ENCODE results near the gene MAP4K5.
"Not testable (repeated sequence)": the region's sequence is repeated elsewhere in the genome, so short reads cannot be mapped to it uniquely, and the experiment has no call there.

The MAP4K5 gene

GRCh38 chr14:50532502-50533240 is at the start of gene MAP4K5:
TSS of gene MAP4K5 (minus strand) at chr14:50532569. CDS start at chr14:50532049, 520 bp downstream.
- DNase-seq: peak; percentile 96

DNA sequence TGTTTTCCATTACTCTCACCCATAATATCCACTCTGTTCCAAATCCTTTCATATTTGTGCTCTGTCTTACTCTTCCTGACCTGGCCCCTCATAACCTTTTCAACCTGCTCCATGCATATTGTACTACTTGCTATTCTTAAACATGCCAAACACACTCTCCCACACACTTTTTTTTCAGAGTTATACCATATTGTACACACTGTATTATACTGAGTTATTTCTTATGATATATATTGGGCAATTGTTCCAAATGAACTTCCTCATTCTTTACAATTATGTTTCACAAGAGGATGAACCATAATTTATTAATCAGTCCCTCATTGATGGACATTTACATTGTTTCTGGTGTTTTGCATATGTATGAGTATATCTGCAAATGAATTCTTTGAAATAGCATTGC is 46.1 kb upstream of the MAP4K5 start:
- DNase-seq: no peak

- no peak for DNase-seq
Measured at GRCh38 chr14:50577982-50578381, 45.6 kb upstream of the MAP4K5 start.

GRCh38 chr14:50575769-50576168 is 43.4 kb upstream of the MAP4K5 start:
- DNase-seq: no peak

- DNase-seq: no peak
Measured at GRCh38 chr14:50573862-50574261, 41.5 kb upstream of the MAP4K5 start.

DNA sequence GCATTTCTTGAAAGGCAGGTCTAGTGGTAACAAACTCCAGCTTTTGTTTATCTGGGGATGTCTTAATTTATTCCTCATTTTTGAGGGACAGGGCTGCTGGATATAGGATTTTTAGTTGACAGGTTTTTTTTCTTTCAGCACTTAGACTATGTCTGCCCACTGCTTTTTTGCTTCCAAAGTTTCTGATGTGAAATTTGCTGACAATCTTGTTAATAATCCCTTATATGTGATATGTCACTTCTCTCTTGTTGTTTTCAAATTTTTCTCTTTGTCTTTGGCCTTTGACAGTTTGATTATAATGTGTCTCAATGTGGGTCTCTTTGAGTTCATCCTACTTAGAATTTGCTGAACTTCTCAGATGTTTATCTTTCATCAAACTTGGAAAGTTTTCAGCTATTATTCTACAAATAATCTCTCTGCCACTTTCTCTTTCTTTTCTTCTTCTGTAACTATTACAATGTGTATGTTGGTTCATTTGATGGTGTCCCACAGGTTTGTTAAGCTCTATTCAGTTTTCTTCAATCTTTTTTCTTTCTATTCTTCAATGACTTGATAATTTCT is 37.4 kb upstream of the MAP4K5 start:
- no peak for DNase-seq

GRCh38 chr14:50562841-50563240 is 30.5 kb upstream of the MAP4K5 start:
- DNase-seq: no peak

DNA sequence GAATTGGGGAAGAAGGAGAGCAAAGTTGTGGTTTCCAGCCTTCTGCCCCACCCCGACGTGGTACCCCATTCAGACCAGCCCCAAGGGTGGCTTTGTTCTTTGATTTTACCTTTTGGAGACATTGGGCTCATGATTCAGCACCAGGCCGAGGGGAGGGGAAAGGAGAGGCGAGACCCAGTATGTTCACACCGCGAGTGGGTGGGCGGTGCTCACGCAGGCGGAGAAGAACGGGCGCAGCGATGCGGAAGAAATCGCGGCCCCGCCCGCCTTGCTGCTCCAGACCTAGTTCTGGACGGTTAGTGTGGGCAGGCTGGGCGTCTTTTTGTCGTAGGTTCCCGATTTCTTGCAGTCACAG is 28.5 kb upstream of the MAP4K5 start:
- DNase-seq: peak; percentile 78

DNA sequence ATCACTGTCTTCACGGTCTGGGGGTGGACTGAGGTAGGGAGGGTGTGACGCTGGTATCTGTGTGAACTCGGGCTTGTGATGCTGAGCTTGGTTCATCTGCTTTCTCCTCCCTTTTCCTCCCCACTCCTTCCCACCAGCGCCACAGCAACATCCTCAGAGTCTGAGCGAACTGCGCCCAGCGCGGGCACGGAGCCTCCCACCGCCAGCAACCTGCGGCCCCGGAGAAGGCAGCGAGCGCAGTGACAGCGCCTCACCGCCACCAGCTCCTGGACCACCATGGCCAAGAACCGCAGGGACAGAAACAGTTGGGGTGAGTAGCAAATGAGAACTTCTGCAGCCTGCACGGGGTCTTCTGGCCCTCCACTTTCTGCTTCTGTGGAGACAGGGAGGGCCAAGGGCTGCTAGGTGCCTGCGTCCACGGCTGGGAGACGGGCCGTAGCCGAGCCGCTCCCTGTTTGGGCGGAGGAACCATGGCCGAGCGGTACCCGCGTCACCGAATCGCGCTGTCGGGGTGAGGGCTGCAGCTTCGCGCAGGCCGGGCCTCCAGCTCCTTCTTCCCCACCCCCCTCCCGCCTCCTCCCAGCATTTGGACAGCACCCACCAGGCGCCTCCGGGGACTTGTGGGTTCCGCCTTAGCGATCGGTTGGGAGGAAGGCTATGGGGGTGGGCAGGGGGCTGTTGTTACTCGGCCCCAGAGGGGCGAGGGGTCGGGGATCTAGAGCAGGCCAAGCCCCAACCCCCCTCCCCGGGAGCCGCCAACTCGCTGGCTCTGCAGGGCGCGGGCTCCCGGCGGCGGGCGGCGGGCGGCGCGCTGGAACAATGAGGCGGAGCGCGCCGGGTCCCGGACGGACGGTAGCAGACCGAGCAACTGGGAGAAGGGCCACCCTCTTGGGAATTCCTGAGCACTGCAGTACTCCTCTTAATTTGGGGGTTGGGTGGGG is 27.9 kb upstream of the MAP4K5 start, which contains the start of gene ATL1:
TSS of gene ATL1 (plus strand) at position 156 of the 941 bp plus-strand sequence. CDS start at position 277, 121 bp downstream.
- peak; percentile 92 for DNase-seq

- not testable (repeated sequence) for DNase-seq
Measured at GRCh38 chr14:50552796-50553195, 20.4 kb upstream of the MAP4K5 start.

DNA sequence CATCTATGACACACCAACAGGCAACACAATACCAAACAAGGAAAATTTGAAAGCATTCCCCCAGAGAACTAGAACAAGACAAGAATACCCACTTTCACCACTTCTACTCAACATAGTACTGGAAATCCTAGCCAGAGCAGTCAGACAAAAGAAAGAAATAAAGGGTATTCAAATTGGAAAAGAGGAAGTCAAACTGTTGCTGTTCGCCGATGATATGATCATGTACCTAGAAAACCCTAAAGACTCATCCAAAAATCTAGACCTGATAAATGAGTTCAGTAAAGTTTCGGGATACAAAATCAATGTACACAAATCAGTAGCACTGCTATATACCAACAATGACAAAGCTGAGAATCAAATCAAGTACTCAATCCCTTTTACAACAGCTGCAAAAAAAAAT is 19.5 kb upstream of the MAP4K5 start:
- DNase-seq: no peak

- no peak for DNase-seq
Measured at GRCh38 chr14:50550294-50550693, 17.9 kb upstream of the MAP4K5 start.

- DNase-seq: no peak
Measured at GRCh38 chr14:50545618-50546017, 13.2 kb upstream of the MAP4K5 start.

GRCh38 chr14:50544911-50545310 is 12.5 kb upstream of the MAP4K5 start:
- DNase-seq: no peak

- DNase-seq: no peak
Measured at GRCh38 chr14:50542941-50543418, 10.6 kb upstream of the MAP4K5 start.

DNA sequence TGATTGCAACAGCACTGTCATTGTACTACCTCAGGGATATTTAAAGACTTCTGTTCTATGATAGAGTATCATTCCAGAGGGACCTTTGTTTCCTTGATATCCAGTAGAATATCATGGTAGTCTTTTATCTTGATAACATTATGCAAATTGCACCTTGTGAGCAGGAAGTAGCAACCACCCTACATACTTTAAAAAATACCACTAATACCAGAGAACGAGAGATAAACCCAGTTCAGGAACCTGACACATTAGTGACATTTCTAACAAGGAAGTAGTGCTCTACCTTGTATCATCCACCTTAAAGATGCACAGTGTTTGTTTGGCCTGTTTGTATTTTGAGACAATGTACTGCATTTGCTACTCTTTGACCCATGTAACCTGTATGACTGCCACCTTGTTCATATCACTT is 8.8 kb upstream of the MAP4K5 start:
- no peak for DNase-seq

DNA sequence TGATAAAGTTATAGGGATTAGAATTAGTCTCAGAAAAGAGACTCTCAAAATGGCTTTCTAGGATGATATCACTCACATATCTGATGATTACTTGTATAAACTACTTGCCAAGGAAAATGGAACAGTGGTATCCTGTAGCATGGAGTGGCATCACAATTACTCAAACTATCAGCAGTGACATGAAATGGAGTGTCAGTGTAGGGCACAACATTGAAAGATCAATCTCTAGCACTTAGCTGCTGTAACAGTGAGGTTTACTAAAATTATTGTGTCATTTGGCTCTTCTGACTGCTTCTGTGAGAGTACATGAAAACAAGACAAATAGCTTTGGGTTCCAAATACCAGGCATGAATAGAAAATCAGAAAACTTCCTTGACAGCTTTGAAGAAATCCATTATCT is 6.7 kb upstream of the MAP4K5 start:
- DNase-seq: no peak

- not testable (repeated sequence) for DNase-seq
Measured at GRCh38 chr14:50538034-50538433, 5.7 kb upstream of the MAP4K5 start.

- DNase-seq: no peak
Measured at GRCh38 chr14:50534997-50535396, 2.6 kb upstream of the MAP4K5 start.

DNA sequence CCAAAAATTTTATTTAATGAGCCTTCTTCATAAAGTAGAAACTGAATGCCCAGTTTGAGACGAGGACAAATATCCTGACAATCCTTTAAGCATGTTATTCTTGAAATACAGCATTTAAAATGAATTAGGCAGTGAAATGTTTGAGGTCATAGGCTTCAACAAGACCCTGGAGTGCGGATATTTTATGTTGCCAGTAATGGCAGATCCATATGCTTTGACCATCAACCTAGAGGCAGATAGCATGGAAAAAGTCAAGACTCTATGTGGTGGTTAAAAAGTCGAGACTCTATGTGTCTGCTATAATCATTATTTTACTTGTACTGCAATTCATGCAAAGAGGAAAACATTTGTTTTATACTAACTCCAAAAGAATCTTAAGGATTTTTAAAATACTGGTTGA is 2.0 kb upstream of the MAP4K5 start:
- no peak for DNase-seq

GRCh38 chr14:50533806-50534205 is 1.4 kb upstream of the MAP4K5 start:
- DNase-seq: no peak

DNA sequence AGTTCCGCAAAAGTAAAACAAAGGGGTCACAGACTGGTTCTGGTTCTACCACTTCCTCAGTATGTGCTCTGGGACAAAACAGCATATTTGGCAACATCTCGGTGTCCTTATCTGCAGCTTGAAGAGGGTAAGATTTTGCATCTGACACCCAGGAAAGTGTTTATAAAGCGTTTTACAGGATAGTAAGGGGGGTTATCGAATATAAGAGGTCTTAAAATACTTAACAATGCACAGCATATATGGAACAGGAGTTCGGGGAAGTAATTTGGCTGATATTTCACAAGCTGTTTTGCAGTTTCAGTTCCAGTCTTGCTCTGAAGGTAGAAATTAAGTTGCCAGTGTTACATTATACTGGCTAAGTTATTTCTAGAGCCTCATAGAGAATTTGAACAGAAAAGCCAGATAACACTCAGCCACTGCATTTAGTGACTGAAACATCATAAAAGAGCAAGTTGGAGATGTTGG is 904 bp upstream of the MAP4K5 start:
- no peak for DNase-seq
